ENCODE results near the gene CCR2.
A peak's percentile ranks its signal among the peaks of the same experiment; 100 is the strongest.

Gene CCR2

GRCh38 chr3:46358466-46358865, 4.6 kb downstream of the CCR2 start:
- H2BK5ac ChIP-seq (ENCODE audit: low read length), result no peak overlapping the region
- DNase-seq (ENCODE audit: low spot score), result no peak

GRCh38 chr3:46359733-46360493, 6.0 kb downstream of the CCR2 start:
- Histone ChIP-seq H3K14ac (ENCODE audit: low read length) (no peak overlapping the region), H2BK15ac (ENCODE audit: low read length) (no peak overlapping the region), H4K91ac (ENCODE audit: low read depth, low read length, poor library complexity) (no peak overlapping the region), H3K27ac (replicated peaks; ENCODE audit: low read length) (no peak overlapping the region), H2BK5ac (ENCODE audit: low read length) (no peak overlapping the region), H3K27me3 (ENCODE audit: control insufficient read depth in 3 of 3, insufficient read depth in 3 of 3, low read depth in 1 of 3, low read length in 3 of 3) (peaks cover 0 to 13% (median 0%) of the 10 kb centered on the region in 3 experiments), H2AFZ (ENCODE audit: low read length) (no peak overlapping the region), H3K4me1 (ENCODE audit: control insufficient read depth in 2 of 2, insufficient read depth in 1 of 2, low read depth in 1 of 2, low read length in 2 of 2) (peaks cover 0 to 8% of the 10 kb centered on the region in 2 donors), H3K23ac (ENCODE audit: low read depth, low read length, poor library complexity) (no peak overlapping the region), H2AK5ac (ENCODE audit: low read depth, low read length) (no peak overlapping the region), H2BK120ac (ENCODE audit: low read depth, low read length) (no peak overlapping the region), H4K8ac (ENCODE audit: low read depth, low read length) (no peak overlapping the region), H3K4ac (ENCODE audit: low read length) (no peak overlapping the region), H3K79me1 (ENCODE audit: low read depth, low read length) (no peaks in the 10 kb centered on the region), H3K4me3 (ENCODE audit: low read length in 2 of 2) (no peak overlapping the region), H2BK12ac (ENCODE audit: low read length) (no peak overlapping the region), H3K9me3 (replicated peaks in 1 of 2; ENCODE audit: control insufficient read depth in 2 of 2, insufficient read depth in 1 of 2, low read depth in 1 of 2, low read length in 2 of 2) (peaks cover 0 to 3% of the 10 kb centered on the region in 2 donors), H3K36me3 (replicated peaks in 1 of 2; ENCODE audit: control insufficient read depth in 2 of 2, insufficient read depth in 2 of 2, low read length in 2 of 2) (no peaks in the 10 kb centered on the region), H3K9ac (ENCODE audit: low read depth, low read length, poor library complexity) (no peak overlapping the region), H3K4me2 (ENCODE audit: insufficient read depth, low read length, poor library complexity, severe bottlenecking) (no peak overlapping the region), H3K18ac (ENCODE audit: low read length) (no peak overlapping the region)
- peak; percentile 30 for DNase-seq (ENCODE audit: low spot score)
- WGBS, 2 donors (ENCODE audit: extremely low coverage in 2 of 2, insufficient read length in 2 of 2, insufficient replicate concordance in 1 of 2), result no CpG with 5 or more reads among the region's 11 CpGs

More at GRCh38 chr3:46358466-46358865, 4.6 kb downstream of the CCR2 start:
- H3K9me3 ChIP-seq (replicated peaks in 1 of 2; ENCODE audit: control insufficient read depth in 2 of 2, insufficient read depth in 1 of 2, low read depth in 1 of 2, low read length in 2 of 2), result peaks cover 0 to 3% of the 10 kb centered on the region in 2 donors
- no peak overlapping the region for H2BK15ac ChIP-seq (ENCODE audit: low read length)
- H2BK120ac ChIP-seq (ENCODE audit: low read depth, low read length), result no peak overlapping the region
- H2AK5ac ChIP-seq (ENCODE audit: low read depth, low read length), result no peak overlapping the region
- H3K79me1 ChIP-seq (ENCODE audit: low read depth, low read length), result no peaks in the 10 kb centered on the region
- H3K23ac ChIP-seq (ENCODE audit: low read depth, low read length, poor library complexity), result no peak overlapping the region
- peaks cover 0 to 8% of the 10 kb centered on the region in 2 donors for H3K4me1 ChIP-seq (ENCODE audit: control insufficient read depth in 2 of 2, insufficient read depth in 1 of 2, low read depth in 1 of 2, low read length in 2 of 2)
- no peak overlapping the region for H2BK12ac ChIP-seq (ENCODE audit: low read length)
- H3K27me3 ChIP-seq (ENCODE audit: control insufficient read depth in 3 of 3, insufficient read depth in 3 of 3, low read depth in 1 of 3, low read length in 3 of 3), result peaks cover 0 to 13% (median 0%) of the 10 kb centered on the region in 3 experiments
- H3K4me3 ChIP-seq (ENCODE audit: low read length in 2 of 2), result no peak overlapping the region
- WGBS, 2 donors (ENCODE audit: extremely low coverage in 2 of 2, insufficient read length in 2 of 2, insufficient replicate concordance in 1 of 2), result no CpG with 5 or more reads among the region's 6 CpGs
- no peak overlapping the region for H3K14ac ChIP-seq (ENCODE audit: low read length)
- H3K18ac ChIP-seq (ENCODE audit: low read length), result no peak overlapping the region
- no peak overlapping the region for H4K8ac ChIP-seq (ENCODE audit: low read depth, low read length)
- no peak overlapping the region for H2AFZ ChIP-seq (ENCODE audit: low read length)
- no peak overlapping the region for H3K9ac ChIP-seq (ENCODE audit: low read depth, low read length, poor library complexity)
- H4K91ac ChIP-seq (ENCODE audit: low read depth, low read length, poor library complexity), result no peak overlapping the region
- no peaks in the 10 kb centered on the region for H3K36me3 ChIP-seq (replicated peaks in 1 of 2; ENCODE audit: control insufficient read depth in 2 of 2, insufficient read depth in 2 of 2, low read length in 2 of 2)
- no peak overlapping the region for H3K4me2 ChIP-seq (ENCODE audit: insufficient read depth, low read length, poor library complexity, severe bottlenecking)
- no peak overlapping the region for H3K4ac ChIP-seq (ENCODE audit: low read length)
- H3K27ac ChIP-seq (replicated peaks; ENCODE audit: low read length), result no peak overlapping the region

GRCh38 chr3:46360907-46361306, 7.0 kb downstream of the CCR2 start:
- H3K4ac ChIP-seq (ENCODE audit: low read length), result no peak overlapping the region
- H3K27ac ChIP-seq (replicated peaks; ENCODE audit: low read length), result no peak overlapping the region
- H3K9me3 ChIP-seq (replicated peaks in 1 of 2; ENCODE audit: control insufficient read depth in 2 of 2, insufficient read depth in 1 of 2, low read depth in 1 of 2, low read length in 2 of 2), result peaks cover 0 to 3% of the 10 kb centered on the region in 2 donors
- H3K4me2 ChIP-seq (ENCODE audit: insufficient read depth, low read length, poor library complexity, severe bottlenecking), result no peak overlapping the region
- DNase-seq (ENCODE audit: low spot score), result no peak
- peak overlapping the region; percentile 35 for H4K91ac ChIP-seq (ENCODE audit: low read depth, low read length, poor library complexity)
- no peak overlapping the region for H2BK120ac ChIP-seq (ENCODE audit: low read depth, low read length)
- no peak overlapping the region for H2BK5ac ChIP-seq (ENCODE audit: low read length)
- H3K9ac ChIP-seq (ENCODE audit: low read depth, low read length, poor library complexity), result no peak overlapping the region
- H3K23ac ChIP-seq (ENCODE audit: low read depth, low read length, poor library complexity), result no peak overlapping the region
- H2BK12ac ChIP-seq (ENCODE audit: low read length), result no peak overlapping the region
- peaks cover 0 to 7% (median 0%) of the 10 kb centered on the region in 3 experiments for H3K27me3 ChIP-seq (ENCODE audit: control insufficient read depth in 3 of 3, insufficient read depth in 3 of 3, low read depth in 1 of 3, low read length in 3 of 3)
- H4K8ac ChIP-seq (ENCODE audit: low read depth, low read length), result no peak overlapping the region
- no peak overlapping the region for H2AFZ ChIP-seq (ENCODE audit: low read length)
- H3K36me3 ChIP-seq (replicated peaks in 1 of 2; ENCODE audit: control insufficient read depth in 2 of 2, insufficient read depth in 2 of 2, low read length in 2 of 2), result no peaks in the 10 kb centered on the region
- peaks cover 0 to 8% of the 10 kb centered on the region in 2 donors for H3K4me1 ChIP-seq (ENCODE audit: control insufficient read depth in 2 of 2, insufficient read depth in 1 of 2, low read depth in 1 of 2, low read length in 2 of 2)
- H2BK15ac ChIP-seq (ENCODE audit: low read length), result no peak overlapping the region
- H2AK5ac ChIP-seq (ENCODE audit: low read depth, low read length), result peak overlapping the region; percentile 22
- H3K4me3 ChIP-seq (ENCODE audit: low read length in 2 of 2), result no peak overlapping the region
- peak overlapping the region; percentile 91 for H3K18ac ChIP-seq (ENCODE audit: low read length)
- no peak overlapping the region for H3K14ac ChIP-seq (ENCODE audit: low read length)
- no peaks in the 10 kb centered on the region for H3K79me1 ChIP-seq (ENCODE audit: low read depth, low read length)
- WGBS, 2 donors (ENCODE audit: extremely low coverage in 2 of 2, insufficient read length in 2 of 2, insufficient replicate concordance in 1 of 2), result no CpG with 5 or more reads among the region's 6 CpGs

GRCh38 chr3:46361408-46362283, 7.7 kb downstream of the CCR2 start:
- no peak overlapping the region for H2AFZ ChIP-seq (ENCODE audit: low read length)
- no peak overlapping the region for H2BK120ac ChIP-seq (ENCODE audit: low read depth, low read length)
- peaks cover 0 to 3% of the 10 kb centered on the region in 2 donors for H3K9me3 ChIP-seq (replicated peaks in 1 of 2; ENCODE audit: control insufficient read depth in 2 of 2, insufficient read depth in 1 of 2, low read depth in 1 of 2, low read length in 2 of 2)
- no CpG with 5 or more reads among the region's 8 CpGs for whole genome bisulfite sequencing, 2 donors (ENCODE audit: extremely low coverage in 2 of 2, insufficient read length in 2 of 2, insufficient replicate concordance in 1 of 2)
- H3K79me1 ChIP-seq (ENCODE audit: low read depth, low read length), result no peaks in the 10 kb centered on the region
- H3K18ac ChIP-seq (ENCODE audit: low read length), result no peak overlapping the region
- no peak overlapping the region for H2BK12ac ChIP-seq (ENCODE audit: low read length)
- no peak overlapping the region for H2BK5ac ChIP-seq (ENCODE audit: low read length)
- H3K4me1 ChIP-seq (ENCODE audit: control insufficient read depth in 2 of 2, insufficient read depth in 1 of 2, low read depth in 1 of 2, low read length in 2 of 2), result peaks cover 0 to 8% of the 10 kb centered on the region in 2 donors
- no peak overlapping the region for H3K27ac ChIP-seq (replicated peaks; ENCODE audit: low read length)
- DNase-seq (ENCODE audit: low spot score), result no peak
- no peak overlapping the region for H3K4me3 ChIP-seq (ENCODE audit: low read length in 2 of 2)
- no peak overlapping the region for H4K91ac ChIP-seq (ENCODE audit: low read depth, low read length, poor library complexity)
- H2BK15ac ChIP-seq (ENCODE audit: low read length), result no peak overlapping the region
- H4K8ac ChIP-seq (ENCODE audit: low read depth, low read length), result no peak overlapping the region
- peak overlapping the region; percentile 25 for H3K14ac ChIP-seq (ENCODE audit: low read length)
- H2AK5ac ChIP-seq (ENCODE audit: low read depth, low read length), result no peak overlapping the region
- H3K36me3 ChIP-seq (replicated peaks in 1 of 2; ENCODE audit: control insufficient read depth in 2 of 2, insufficient read depth in 2 of 2, low read length in 2 of 2), result no peaks in the 10 kb centered on the region
- H3K23ac ChIP-seq (ENCODE audit: low read depth, low read length, poor library complexity), result no peak overlapping the region
- H3K4me2 ChIP-seq (ENCODE audit: insufficient read depth, low read length, poor library complexity, severe bottlenecking), result no peak overlapping the region
- H3K4ac ChIP-seq (ENCODE audit: low read length), result no peak overlapping the region
- peaks cover 0 to 6% (median 0%) of the 10 kb centered on the region in 3 experiments for H3K27me3 ChIP-seq (ENCODE audit: control insufficient read depth in 3 of 3, insufficient read depth in 3 of 3, low read depth in 1 of 3, low read length in 3 of 3)
- H3K9ac ChIP-seq (ENCODE audit: low read depth, low read length, poor library complexity), result no peak overlapping the region
